Colonic mucosa (tissue), 4 donors: ENCODE data around the gene HYKK. TPM values are rescaled to one million over a fixed set of nuclear protein-coding genes. Genes with fewer than 3 reads are reported as not detected.
A peak's percentile ranks its signal among the peaks of the same experiment; 100 is the strongest.

ENCODE experiments used
- DNase-seq: peaks from one replicate; pipeline ENCODE4 v3.0.0-alpha.2; 2020
- H3K27ac ChIP-seq: fragments of 200-600 bp; one replicate; pipeline ENCODE4 v1.8.0; 2021
- H3K27me3 ChIP-seq: fragments of 200-600 bp; one replicate; pipeline ENCODE4 v1.8.0; 2021
- H3K36me3 ChIP-seq: fragments of 200-600 bp; one replicate; pipeline ENCODE4 v1.8.0; 2021
- H3K4me1 ChIP-seq: fragments of 200-600 bp; one replicate; pipeline ENCODE4 v1.8.0; 2021; ENCODE audit warnings: mild to moderate bottlenecking
- H3K4me3 ChIP-seq: fragments of 200-600 bp; one replicate; pipeline ENCODE4 v1.8.0; 2021
- H3K9ac ChIP-seq, 2 donors: one replicate each; pipeline ENCODE4 v1.7.0; 2013; ENCODE audit warnings: control low read depth in 2 of 2, low read depth in 2 of 2, low read length in 2 of 2
- H3K9me3 ChIP-seq: fragments of 200-600 bp; one replicate; pipeline ENCODE4 v1.8.0; 2021
- CTCF ChIP-seq: fragments of 200-600 bp; IDR thresholded peaks from one replicate; pipeline ENCODE4 v1.8.0; 2022; ENCODE audit warnings: antibody characterized with exemption, mild to moderate bottlenecking
- intact Hi-C: fragments of 100-400 bp; cut with DNase I; formaldehyde crosslinking; loops from one replicate; pipeline ENCODE4 v1.14.1; 2022
- total RNA-seq, 2 donors: library from RNA; stranded (reverse); fragmentation: NEBNext Ultra II Directional in 1 of 2; extraction: Animal tissue kit (Norgen Biotek cat#: 25700) in 1 of 2; gene quantifications; one replicate each; pipeline ENCODE4 v1.2.1, GENCODE V29; 2021
- donor health status: healthy.
- donor health status: DM: no; HTN: no; CAD: no.
- donor health status: DM: no; HTN: no; CAD: no.

HYKK gene
- total RNA-seq, 2 donors from 2014 or later = 7.2 to 7.6 TPM

DNA sequence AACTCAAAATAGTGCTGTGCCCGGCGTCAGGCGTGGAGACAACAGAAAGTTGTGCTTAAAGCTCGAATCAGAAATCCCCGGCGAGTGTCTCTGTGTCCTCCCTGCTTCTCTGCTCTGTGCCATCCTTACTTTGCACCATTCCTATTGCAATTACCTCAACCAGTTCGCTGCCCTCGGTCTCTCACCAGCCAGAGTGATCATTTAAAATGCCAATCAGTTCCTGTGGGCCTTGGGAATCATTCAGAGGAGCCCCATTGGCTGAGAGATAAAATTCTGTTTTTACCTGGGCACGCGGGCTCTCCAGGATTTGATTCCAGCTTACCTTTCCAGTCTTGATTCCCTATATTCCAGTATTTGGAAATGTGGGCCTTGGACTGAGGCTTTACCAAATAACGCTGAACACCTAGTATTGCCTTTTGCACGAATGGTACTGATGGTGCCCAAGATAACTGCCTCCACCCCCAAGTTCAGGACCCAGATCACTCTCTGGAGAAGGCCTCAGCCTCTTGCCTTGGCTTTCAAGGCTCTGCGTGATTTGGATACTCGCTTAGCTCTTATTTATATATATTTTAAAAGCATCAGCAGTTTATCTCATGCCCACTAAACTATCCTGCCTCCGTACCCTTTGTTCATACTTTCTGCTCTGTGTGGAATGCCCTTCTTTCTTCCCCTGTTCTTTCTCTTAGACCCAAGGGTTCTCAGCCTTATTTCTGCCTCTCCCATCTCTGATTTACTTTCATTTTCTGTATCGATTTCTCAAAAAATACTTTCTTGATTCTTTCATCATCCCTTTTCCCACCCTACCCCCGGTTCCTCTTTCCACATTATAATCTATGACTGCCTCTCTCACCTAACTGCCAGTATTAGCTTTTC is 33.7 kb downstream of the HYKK start:
- Histone ChIP-seq H3K36me3 (peaks cover 13% of the 10 kb centered on the region), H3K27ac (peak overlapping the region; percentile 86), H3K4me3 (peak overlapping the region; percentile 83), H3K9ac (peak overlapping the region; percentile 78 to 97), H3K9me3 (no peaks in the 10 kb centered on the region), H3K4me1 (no peaks in the 10 kb centered on the region), H3K27me3 (no peaks in the 10 kb centered on the region)
- DNase-seq = no peak
- no peak for TF ChIP-seq CTCF
- intact Hi-C loops = no loop called here

- intact Hi-C loops = no loop called here
- DNase-seq = no peak
- Histone ChIP-seq H3K9ac (peak overlapping the region in 1 of 2 donors; percentile 97), H3K36me3 (peaks cover 18% of the 10 kb centered on the region), H3K4me1 (no peaks in the 10 kb centered on the region), H3K27ac (peak overlapping the region; percentile 86), H3K4me3 (peak overlapping the region; percentile 83), H3K9me3 (no peaks in the 10 kb centered on the region), H3K27me3 (no peaks in the 10 kb centered on the region)
- TF ChIP-seq CTCF = no peak
Observed at GRCh38 chr15:78541744-78542034, 34.3 kb downstream of the HYKK start.

- intact Hi-C loops = no loop called here
- peaks cover 28% of the 10 kb centered on the region for H3K36me3 ChIP-seq
- no peak overlapping the region for H3K9ac ChIP-seq
- no peaks in the 10 kb centered on the region for H3K9me3 ChIP-seq
- H3K27me3 ChIP-seq = no peaks in the 10 kb centered on the region
- no peaks in the 10 kb centered on the region for H3K4me1 ChIP-seq
- no peak for DNase-seq
- H3K4me3 ChIP-seq = no peak overlapping the region
- no peak for TF ChIP-seq CTCF
- H3K27ac ChIP-seq = no peak overlapping the region
Observed at GRCh38 chr15:78542647-78543046, 35.3 kb downstream of the HYKK start.

DNA sequence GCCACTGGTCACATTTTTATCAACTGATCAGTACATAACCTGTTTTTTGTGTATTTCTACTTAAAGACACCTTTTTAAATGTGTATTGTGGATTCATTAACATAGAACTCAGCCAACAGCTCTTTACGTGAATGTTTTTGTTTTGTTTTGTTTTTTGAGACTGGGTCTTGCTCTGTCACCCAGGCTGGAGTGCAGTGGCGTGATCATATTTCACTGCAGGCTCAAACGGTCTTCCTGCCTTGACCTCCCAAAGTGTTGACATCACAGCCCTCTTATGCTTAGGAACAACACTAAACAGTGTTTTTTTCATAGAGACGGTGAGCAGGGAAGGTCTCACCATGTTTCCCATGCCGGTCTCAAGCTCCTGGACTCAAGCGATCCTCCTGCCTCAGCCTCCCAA is 42.8 kb downstream of the HYKK start:
- no peak for TF ChIP-seq CTCF
- H3K27ac ChIP-seq = no peak overlapping the region
- no peaks in the 10 kb centered on the region for H3K27me3 ChIP-seq
- H3K9ac ChIP-seq = no peak overlapping the region
- H3K36me3 ChIP-seq = peaks cover 25% of the 10 kb centered on the region
- H3K4me1 ChIP-seq = no peaks in the 10 kb centered on the region
- no peak for DNase-seq
- H3K4me3 ChIP-seq = no peak overlapping the region
- no peaks in the 10 kb centered on the region for H3K9me3 ChIP-seq
- intact Hi-C loops = no loop called here

DNA sequence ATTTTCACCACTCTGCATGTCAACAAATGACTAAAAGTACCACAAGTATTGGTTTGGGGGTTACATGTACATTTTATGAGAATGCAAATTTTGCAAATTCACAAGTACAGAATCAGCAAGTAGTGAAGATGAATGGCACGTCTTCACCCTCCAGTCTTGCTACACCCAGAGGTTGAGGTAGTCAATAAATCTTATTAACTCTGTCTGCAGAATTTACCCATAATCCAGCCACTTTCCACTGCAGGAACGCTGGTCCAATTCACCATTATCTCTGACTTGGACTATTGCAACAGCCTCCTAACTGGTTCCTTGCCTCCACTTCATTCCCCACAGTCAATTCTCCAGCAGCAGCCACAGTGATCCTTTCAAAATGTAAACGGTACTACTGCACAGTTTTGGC is 43.4 kb downstream of the HYKK start:
- Histone ChIP-seq H3K9ac (no peak overlapping the region), H3K4me1 (no peaks in the 10 kb centered on the region), H3K36me3 (peaks cover 19% of the 10 kb centered on the region), H3K4me3 (no peak overlapping the region), H3K27ac (no peak overlapping the region), H3K9me3 (no peaks in the 10 kb centered on the region), H3K27me3 (no peaks in the 10 kb centered on the region)
- TF ChIP-seq CTCF = no peak
- DNase-seq = no peak
- intact Hi-C loops = no loop called here
